HepG2 (cell line): Measurements from ENCODE around the gene LDLRAD4. TPM values are rescaled to one million over a fixed set of nuclear protein-coding genes. Genes with fewer than 3 reads are reported as not detected.

ENCODE experiments used
- ATAC-seq: fragments of 200-7000 bp; cut with Tn5 transposase; 3 replicates; pipeline ENCODE4 v1.9.1; 2020; ENCODE audit warnings: mild to moderate bottlenecking, moderate library complexity
- BruUV-seq: library from RNA; stranded (reverse); fragments of 400-500 nt; replicated peaks from 2 replicates; lab custom pipeline; 2021; lab: Mats Ljungman, UMichigan
- CTCF ChIA-PET: fragments of 300-600 bp; formaldehyde crosslinking; extraction: SDS; loops from one replicate; lab custom pipeline; 2021; ENCODE audit warnings: low total read pairs, inconsistent platforms, low intra/inter-chr PET ratio; lab: Yijun Ruan, JAX
- POLR2A ChIA-PET: fragments of 350-600 bp; sonication (Branson Sonifier 250); formaldehyde crosslinking; loops from one replicate; lab custom pipeline; 2020; ENCODE audit warnings: antibody characterized with exemption, inconsistent platforms; lab: Yijun Ruan, JAX
- DNase-seq: peaks from one replicate; pipeline ENCODE4 v3.0.0-alpha.2; 2015; ENCODE audit warnings: low spot score
- FAIRE-seq: peaks from 3 replicates; lab custom pipeline; 2011; peaks lifted over from hg19 to GRCh38; lab: Jason Lieb, UNC
- H2AFZ ChIP-seq: one replicate; pipeline ENCODE4 v1.6.1; 2011; ENCODE audit warnings: low read length, inconsistent platforms
- H3K27ac ChIP-seq: fragments of 300-600 bp; 3 replicates; pipeline ENCODE4 v1.8.0; 2011; ENCODE audit warnings: mixed run types, mild to moderate bottlenecking, mixed read lengths, low read length, inconsistent platforms; ENCODE audit not compliant: insufficient read depth; ENCODE audit errors: extremely low read length
- H3K27me3 ChIP-seq, 2 experiments: fragments of 200-600 bp in 1 of 2; 2 replicates in 1 of 2; 3 replicates in 1 of 2; pipeline versions ENCODE4 v1.6.0 to v1.8.0; 2011; ENCODE audit warnings: low read length in 2 of 2, mild to moderate bottlenecking in 2 of 2, moderate library complexity in 2 of 2, inconsistent platforms in 1 of 2; ENCODE audit not compliant: insufficient read depth in 2 of 2, control insufficient read depth in 1 of 2
- H3K36me3 ChIP-seq, 2 experiments: fragments of 200-600 bp in 1 of 2; replicated peaks in 1 of 2; 2 replicates in 1 of 2; 3 replicates in 1 of 2; pipeline versions ENCODE4 v1.5.1 to v1.8.0; 2011; ENCODE audit warnings: low read length in 2 of 2, inconsistent platforms in 1 of 2; ENCODE audit not compliant: insufficient read depth in 2 of 2, control insufficient read depth in 1 of 2
- H3K4me1 ChIP-seq: 2 replicates; pipeline ENCODE4 v1.5.1; 2012; ENCODE audit warnings: low read length, inconsistent platforms; ENCODE audit not compliant: insufficient read depth
- H3K4me2 ChIP-seq: 2 replicates; pipeline ENCODE4 v1.6.0; 2011; ENCODE audit warnings: low read depth, low read length, inconsistent platforms
- H3K4me3 ChIP-seq, 3 experiments: fragments of 200-600 bp in 1 of 3; sonication (generic), shearing (Covaris generic) in 1 of 3; replicated peaks in 1 of 3; 2 replicates each; pipeline ENCODE4 v1.5.1; 2011 to 2016; ENCODE audit warnings: low read length in 3 of 3, inconsistent platforms in 2 of 3, low read depth in 2 of 3, mild to moderate bottlenecking in 2 of 3, control low read depth in 1 of 3, mixed read lengths in 1 of 3; ENCODE audit not compliant: insufficient read depth in 1 of 3
- H3K79me2 ChIP-seq: one replicate; pipeline ENCODE4 v1.6.1; 2011; ENCODE audit warnings: low read length, inconsistent platforms; ENCODE audit not compliant: insufficient read depth
- H3K9ac ChIP-seq: 2 replicates; pipeline ENCODE4 v1.6.0; 2011; ENCODE audit warnings: mild to moderate bottlenecking, low read depth, low read length, inconsistent platforms; ENCODE audit not compliant: insufficient read depth
- H3K9me3 ChIP-seq: 2 replicates; pipeline ENCODE4 v1.5.1; 2012; ENCODE audit warnings: mild to moderate bottlenecking, low read length
- H4K20me1 ChIP-seq: 2 replicates; pipeline ENCODE4 v1.6.0; 2011; ENCODE audit warnings: inconsistent platforms, mild to moderate bottlenecking, low read length, moderate library complexity; ENCODE audit not compliant: insufficient read depth
- CHD2 ChIP-seq: IDR thresholded peaks from 2 replicates; pipeline ENCODE4 v1.6.1; 2011; ENCODE audit warnings: low read depth, low read length, improper control_type of control experiment
- FLYWCH1 ChIP-seq: sonication (generic); formaldehyde crosslinking; IDR thresholded peaks from 2 replicates; pipeline ENCODE4 v1.8.1; 2023; ENCODE audit warnings: mild to moderate bottlenecking, missing genetic modification reagents
- GATA4 ChIP-seq: sonication (generic); IDR thresholded peaks from 2 replicates; pipeline ENCODE4 v1.6.1; 2016; ENCODE audit warnings: antibody characterized with exemption, low read depth, borderline replicate concordance
- HDAC1 ChIP-seq: sonication (generic); formaldehyde crosslinking; IDR thresholded peaks from 2 replicates; pipeline ENCODE4 v1.5.1; 2020; ENCODE audit warnings: mild to moderate bottlenecking, missing genetic modification reagents
- HNRNPH1 ChIP-seq: fragments of 200-400 bp; formaldehyde crosslinking; optimal IDR thresholded peaks from 2 replicates; pipeline ENCODE3; 2017; ENCODE audit warnings: mild to moderate bottlenecking, low read depth, low read length
- NFIC ChIP-seq: IDR thresholded peaks from 2 replicates; pipeline ENCODE4 v1.6.1; 2012; ENCODE audit warnings: mild to moderate bottlenecking, low read length, inconsistent platforms
- PRDM15 ChIP-seq: sonication (generic); formaldehyde crosslinking; IDR thresholded peaks from 2 replicates; pipeline ENCODE4 v1.4.0; 2020; ENCODE audit warnings: missing genetic modification reagents
- ZNF367 ChIP-seq: sonication (generic); formaldehyde crosslinking; IDR thresholded peaks from 2 replicates; pipeline ENCODE4 v1.4.0; 2020; ENCODE audit warnings: missing genetic modification reagents, borderline replicate concordance
- WGBS: methylation state at CpG from one replicate; pipeline ENCODE4 v1.1.6; 2017; ENCODE audit warnings: low lambda C conversion rate; 5-methylcytosine and 5-hydroxymethylcytosine counted together
- in situ Hi-C: cut with HindIII; loops from 2 replicates; pipeline ENCODE4 v1.10.0; 2017; ENCODE audit warnings: low pct_unique_long_range_greater_than_20kb; ENCODE audit not compliant: extremely low pct_ligation_motif_present
- intact Hi-C: fragments of 100-400 bp; cut with micrococcal nuclease; formaldehyde crosslinking; loops from one replicate; pipeline ENCODE4 v1.10.0; 2022; ENCODE audit not compliant: unreplicated experiment
- polyA plus RNA-seq, 8 experiments: library from polyadenylated mRNA; depleted of rRNA in 3 of 8; stranded (reverse) in 7 of 8; unstranded in 1 of 8; fragments of >200 nt; fragmentation: Illumina TruSeq in 4 of 8; extraction: Trizol in 4 of 8; gene quantifications; 2 replicates each; pipeline versions ENCODE4 v1.2.1 to v1.2.3, GENCODE V29; 2011 to 2016; ENCODE audit warnings: low read depth in 4 of 8, missing spikeins in 1 of 8, mixed read lengths in 1 of 8; ENCODE audit not compliant: insufficient read depth in 1 of 8
- total RNA-seq, 5 experiments: library from RNA; depleted of rRNA; stranded (reverse); fragments of >200 nt; fragmentation: Illumina TruSeq; extraction: Trizol; gene quantifications; 2 replicates each; pipeline ENCODE4 v1.2.3, GENCODE V29; 2016; ENCODE audit warnings: low read depth in 1 of 5
- TF ChIP-seq, protein P1 (sequence below): sonication (generic); formaldehyde crosslinking; IDR thresholded peaks from 2 replicates; pipeline ENCODE4 v1.5.0; 2020; ENCODE audit warnings: missing genetic modification reagents, mild to moderate bottlenecking, borderline replicate concordance
- TF ChIP-seq, protein P2 (sequence below): sonication (generic); formaldehyde crosslinking; conservative IDR thresholded peaks from 2 replicates; pipeline ENCODE4 v1.8.0; 2022; ENCODE audit warnings: missing genetic modification reagents
- TF ChIP-seq, protein P3 (sequence below): sonication (generic); formaldehyde crosslinking; IDR thresholded peaks from 2 replicates; pipeline ENCODE4 v1.9.0; 2021; ENCODE audit warnings: mild to moderate bottlenecking, missing genetic modification reagents

The LDLRAD4 gene
- total and polyA plus RNA-seq, 2 of the 13 experiments (the other 11 are each of a cell fraction or from before 2014, with no cell fraction given), result 13.6 to 20.9 TPM

- 96% methylated on average over 5 of the region's 5 CpGs for WGBS
- TF ChIP-seq NFIC (no peak), CHD2 (no peak), PRDM15 (CRISPR knock-in tag) (no peak), GATA4 (no peak), HDAC1 (CRISPR knock-in tag) (no peak), FLYWCH1 (CRISPR knock-in tag) (no peak), ZNF367 (CRISPR knock-in tag) (no peak), HNRNPH1 (no peak)
- TF ChIP-seq, protein P1, sequence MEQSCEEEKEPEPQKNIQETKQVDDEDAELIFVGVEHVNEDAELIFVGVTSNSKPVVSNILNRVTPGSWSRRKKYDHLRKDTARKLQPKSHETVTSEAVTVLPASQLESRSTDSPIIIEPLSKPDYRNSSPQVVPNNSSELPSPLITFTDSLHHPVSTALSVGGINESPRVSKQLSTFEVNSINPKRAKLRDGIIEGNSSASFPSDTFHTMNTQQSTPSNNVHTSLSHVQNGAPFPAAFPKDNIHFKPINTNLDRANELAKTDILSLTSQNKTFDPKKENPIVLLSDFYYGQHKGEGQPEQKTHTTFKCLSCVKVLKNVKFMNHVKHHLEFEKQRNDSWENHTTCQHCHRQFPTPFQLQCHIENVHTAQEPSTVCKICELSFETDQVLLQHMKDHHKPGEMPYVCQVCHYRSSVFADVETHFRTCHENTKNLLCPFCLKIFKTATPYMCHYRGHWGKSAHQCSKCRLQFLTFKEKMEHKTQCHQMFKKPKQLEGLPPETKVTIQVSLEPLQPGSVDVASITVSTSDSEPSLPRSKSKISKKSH (CRISPR knock-in tag), result no peak
- TF ChIP-seq, protein P2, sequence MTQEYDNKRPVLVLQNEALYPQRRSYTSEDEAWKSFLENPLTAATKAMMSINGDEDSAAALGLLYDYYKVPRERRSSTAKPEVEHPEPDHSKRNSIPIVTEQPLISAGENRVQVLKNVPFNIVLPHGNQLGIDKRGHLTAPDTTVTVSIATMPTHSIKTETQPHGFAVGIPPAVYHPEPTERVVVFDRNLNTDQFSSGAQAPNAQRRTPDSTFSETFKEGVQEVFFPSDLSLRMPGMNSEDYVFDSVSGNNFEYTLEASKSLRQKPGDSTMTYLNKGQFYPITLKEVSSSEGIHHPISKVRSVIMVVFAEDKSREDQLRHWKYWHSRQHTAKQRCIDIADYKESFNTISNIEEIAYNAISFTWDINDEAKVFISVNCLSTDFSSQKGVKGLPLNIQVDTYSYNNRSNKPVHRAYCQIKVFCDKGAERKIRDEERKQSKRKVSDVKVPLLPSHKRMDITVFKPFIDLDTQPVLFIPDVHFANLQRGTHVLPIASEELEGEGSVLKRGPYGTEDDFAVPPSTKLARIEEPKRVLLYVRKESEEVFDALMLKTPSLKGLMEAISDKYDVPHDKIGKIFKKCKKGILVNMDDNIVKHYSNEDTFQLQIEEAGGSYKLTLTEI (CRISPR knock-in tag), result no peak
- TF ChIP-seq, protein P3, sequence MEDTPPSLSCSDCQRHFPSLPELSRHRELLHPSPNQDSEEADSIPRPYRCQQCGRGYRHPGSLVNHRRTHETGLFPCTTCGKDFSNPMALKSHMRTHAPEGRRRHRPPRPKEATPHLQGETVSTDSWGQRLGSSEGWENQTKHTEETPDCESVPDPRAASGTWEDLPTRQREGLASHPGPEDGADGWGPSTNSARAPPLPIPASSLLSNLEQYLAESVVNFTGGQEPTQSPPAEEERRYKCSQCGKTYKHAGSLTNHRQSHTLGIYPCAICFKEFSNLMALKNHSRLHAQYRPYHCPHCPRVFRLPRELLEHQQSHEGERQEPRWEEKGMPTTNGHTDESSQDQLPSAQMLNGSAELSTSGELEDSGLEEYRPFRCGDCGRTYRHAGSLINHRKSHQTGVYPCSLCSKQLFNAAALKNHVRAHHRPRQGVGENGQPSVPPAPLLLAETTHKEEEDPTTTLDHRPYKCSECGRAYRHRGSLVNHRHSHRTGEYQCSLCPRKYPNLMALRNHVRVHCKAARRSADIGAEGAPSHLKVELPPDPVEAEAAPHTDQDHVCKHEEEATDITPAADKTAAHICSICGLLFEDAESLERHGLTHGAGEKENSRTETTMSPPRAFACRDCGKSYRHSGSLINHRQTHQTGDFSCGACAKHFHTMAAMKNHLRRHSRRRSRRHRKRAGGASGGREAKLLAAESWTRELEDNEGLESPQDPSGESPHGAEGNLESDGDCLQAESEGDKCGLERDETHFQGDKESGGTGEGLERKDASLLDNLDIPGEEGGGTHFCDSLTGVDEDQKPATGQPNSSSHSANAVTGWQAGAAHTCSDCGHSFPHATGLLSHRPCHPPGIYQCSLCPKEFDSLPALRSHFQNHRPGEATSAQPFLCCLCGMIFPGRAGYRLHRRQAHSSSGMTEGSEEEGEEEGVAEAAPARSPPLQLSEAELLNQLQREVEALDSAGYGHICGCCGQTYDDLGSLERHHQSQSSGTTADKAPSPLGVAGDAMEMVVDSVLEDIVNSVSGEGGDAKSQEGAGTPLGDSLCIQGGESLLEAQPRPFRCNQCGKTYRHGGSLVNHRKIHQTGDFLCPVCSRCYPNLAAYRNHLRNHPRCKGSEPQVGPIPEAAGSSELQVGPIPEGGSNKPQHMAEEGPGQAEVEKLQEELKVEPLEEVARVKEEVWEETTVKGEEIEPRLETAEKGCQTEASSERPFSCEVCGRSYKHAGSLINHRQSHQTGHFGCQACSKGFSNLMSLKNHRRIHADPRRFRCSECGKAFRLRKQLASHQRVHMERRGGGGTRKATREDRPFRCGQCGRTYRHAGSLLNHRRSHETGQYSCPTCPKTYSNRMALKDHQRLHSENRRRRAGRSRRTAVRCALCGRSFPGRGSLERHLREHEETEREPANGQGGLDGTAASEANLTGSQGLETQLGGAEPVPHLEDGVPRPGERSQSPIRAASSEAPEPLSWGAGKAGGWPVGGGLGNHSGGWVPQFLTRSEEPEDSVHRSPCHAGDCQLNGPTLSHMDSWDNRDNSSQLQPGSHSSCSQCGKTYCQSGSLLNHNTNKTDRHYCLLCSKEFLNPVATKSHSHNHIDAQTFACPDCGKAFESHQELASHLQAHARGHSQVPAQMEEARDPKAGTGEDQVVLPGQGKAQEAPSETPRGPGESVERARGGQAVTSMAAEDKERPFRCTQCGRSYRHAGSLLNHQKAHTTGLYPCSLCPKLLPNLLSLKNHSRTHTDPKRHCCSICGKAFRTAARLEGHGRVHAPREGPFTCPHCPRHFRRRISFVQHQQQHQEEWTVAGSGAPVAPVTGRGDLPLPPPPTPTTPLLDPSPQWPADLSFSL (CRISPR knock-in tag), result no peak
Measured at GRCh38 chr18:13499803-13500202, 281.2 kb downstream of the LDLRAD4 start.

More at GRCh38 chr18:13499803-13500202, 281.2 kb downstream of the LDLRAD4 start:
- FAIRE-seq (no peak), DNase-seq (no peak), ATAC-seq (no peak)
- H3K79me2 ChIP-seq, result no peaks in the 10 kb centered on the region
- H3K4me1 ChIP-seq, result peaks cover 11% of the 10 kb centered on the region
- in situ Hi-C loops, result no loop called here
- ChIA-PET POLR2A (no interaction called here), CTCF (no interaction called here)
- H3K36me3 ChIP-seq, result peaks cover 0 to 4% of the 10 kb centered on the region in 2 experiments; a peak in 1 of 5 replicates
- peaks cover 9% of the 10 kb centered on the region; the same call in 1 of the 2 replicates for H3K9me3 ChIP-seq
- BruUV-seq, result no TSS peak
- intact Hi-C loops, result no loop called here
- no peak overlapping the region for H3K4me2 ChIP-seq
- H4K20me1 ChIP-seq, result no peaks in the 10 kb centered on the region
- H3K4me3 ChIP-seq, result no peak overlapping the region; a peak in 1 of 6 replicates
- H3K27ac ChIP-seq, result no peak overlapping the region
- H2AFZ ChIP-seq, result no peak overlapping the region
- H3K9ac ChIP-seq, result 0 out of 2 replicates have a peak overlapping the region, but pooled peaks have one; percentile 3
- H3K27me3 ChIP-seq, result no peaks in the 10 kb centered on the region
